DOHH2 (cell line): ENCODE data around the gene TAS2R19.

Experiments used
- H3F3A ChIP-seq: fragments of 200-600 bp; sonication (generic), shearing (Covaris generic); 2 replicates; pipeline ENCODE4 v1.6.0; 2016; ENCODE audit warnings: antibody characterized with exemption, mild to moderate bottlenecking; ENCODE audit not compliant: control insufficient read depth, insufficient read depth
- H3K27ac ChIP-seq: fragments of 200-600 bp; sonication (generic); 2 replicates; pipeline ENCODE4 v1.5.1; 2014; ENCODE audit warnings: low read depth, mild to moderate bottlenecking, low read length, moderate library complexity
- H3K27me3 ChIP-seq: fragments of 200-600 bp; sonication (generic); 2 replicates; pipeline ENCODE4 v1.6.1; 2014; ENCODE audit warnings: mild to moderate bottlenecking, low read length, mixed read lengths; ENCODE audit not compliant: control insufficient read depth
- H3K36me3 ChIP-seq: fragments of 200-600 bp; sonication (generic); 2 replicates; pipeline ENCODE4 v1.6.1; 2014; ENCODE audit warnings: mild to moderate bottlenecking, low read length, moderate library complexity, mixed read lengths; ENCODE audit not compliant: control insufficient read depth
- H3K4me1 ChIP-seq: fragments of 200-600 bp; sonication (generic); 2 replicates; pipeline ENCODE4 v1.6.1; 2014; ENCODE audit warnings: mild to moderate bottlenecking, low read length, mixed read lengths; ENCODE audit not compliant: control insufficient read depth
- H3K4me2 ChIP-seq: fragments of 200-600 bp; sonication (generic); 2 replicates; pipeline ENCODE4 v1.6.0; 2014; ENCODE audit warnings: mild to moderate bottlenecking, low read length, moderate library complexity
- H3K4me3 ChIP-seq: fragments of 200-600 bp; sonication (generic); 2 replicates; pipeline ENCODE4 v1.5.1; 2014; ENCODE audit warnings: mild to moderate bottlenecking, low read length, mixed read lengths
- H3K79me2 ChIP-seq: fragments of 200-600 bp; sonication (generic); 2 replicates; pipeline ENCODE4 v1.6.1; 2014; ENCODE audit warnings: mild to moderate bottlenecking, low read length, mixed read lengths; ENCODE audit not compliant: control insufficient read depth
- H3K9me2 ChIP-seq: fragments of 200-600 bp; sonication (generic); replicated peaks from 2 replicates; pipeline ENCODE4 v1.6.1; 2014; ENCODE audit warnings: mild to moderate bottlenecking, low read length, mixed read lengths; ENCODE audit not compliant: control insufficient read depth
- H3K9me3 ChIP-seq: fragments of 200-600 bp; sonication (generic); 2 replicates; pipeline ENCODE4 v1.6.1; 2014; ENCODE audit warnings: antibody characterized with exemption, low read length, mixed read lengths; ENCODE audit not compliant: control insufficient read depth, insufficient read depth
- H4K20me1 ChIP-seq: fragments of 200-600 bp; sonication (generic); 2 replicates; pipeline ENCODE4 v1.6.0; 2014; ENCODE audit warnings: low read depth, mild to moderate bottlenecking, antibody characterized with exemption, low read length, moderate library complexity; ENCODE audit not compliant: control insufficient read depth, insufficient read depth
- EZH2phosphoT487 ChIP-seq: fragments of 200-600 bp; sonication (generic); IDR thresholded peaks from 2 replicates; pipeline ENCODE4 v1.6.1; 2017; ENCODE audit warnings: borderline replicate concordance, mild to moderate bottlenecking, antibody characterized with exemption, low read length, moderate library complexity, mixed read lengths
- TF ChIP-seq, protein P1 (sequence below): fragments of 200-600 bp; sonication (generic); IDR thresholded peaks from one replicate; pipeline ENCODE4 v1.5.1; 2014; ENCODE audit warnings: antibody characterized with exemption, mild to moderate bottlenecking, low read depth, low read length; ENCODE audit not compliant: poor library complexity, severe bottlenecking

The TAS2R19 gene

DNA sequence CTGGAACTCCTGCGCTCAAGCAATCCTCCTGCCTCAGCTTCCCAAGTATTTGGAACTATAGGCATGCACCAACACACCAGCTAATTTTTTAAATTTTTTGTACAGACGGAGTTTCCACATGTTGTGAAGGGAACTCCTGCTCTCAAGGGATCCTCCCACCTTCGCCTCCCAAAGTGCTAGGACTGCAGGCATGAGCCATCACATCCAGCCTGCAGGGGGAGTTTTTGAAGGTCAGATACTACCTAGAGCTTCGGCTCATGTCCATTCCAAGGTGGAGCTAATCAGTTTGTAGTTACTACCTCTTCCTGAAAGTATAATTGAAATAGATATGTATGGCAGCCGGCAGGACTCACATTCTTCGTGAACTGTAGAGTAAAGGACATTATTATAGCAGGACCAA lies 3.7 kb upstream of the TAS2R19 start:
- H3K36me3 ChIP-seq, result no peaks in the 10 kb centered on the region
- no peaks in the 10 kb centered on the region for H3K4me1 ChIP-seq
- no peaks in the 10 kb centered on the region for H4K20me1 ChIP-seq
- no peaks in the 10 kb centered on the region for H3K9me2 ChIP-seq
- no peak for TF ChIP-seq EZH2phosphoT487
- TF ChIP-seq, protein P1, sequence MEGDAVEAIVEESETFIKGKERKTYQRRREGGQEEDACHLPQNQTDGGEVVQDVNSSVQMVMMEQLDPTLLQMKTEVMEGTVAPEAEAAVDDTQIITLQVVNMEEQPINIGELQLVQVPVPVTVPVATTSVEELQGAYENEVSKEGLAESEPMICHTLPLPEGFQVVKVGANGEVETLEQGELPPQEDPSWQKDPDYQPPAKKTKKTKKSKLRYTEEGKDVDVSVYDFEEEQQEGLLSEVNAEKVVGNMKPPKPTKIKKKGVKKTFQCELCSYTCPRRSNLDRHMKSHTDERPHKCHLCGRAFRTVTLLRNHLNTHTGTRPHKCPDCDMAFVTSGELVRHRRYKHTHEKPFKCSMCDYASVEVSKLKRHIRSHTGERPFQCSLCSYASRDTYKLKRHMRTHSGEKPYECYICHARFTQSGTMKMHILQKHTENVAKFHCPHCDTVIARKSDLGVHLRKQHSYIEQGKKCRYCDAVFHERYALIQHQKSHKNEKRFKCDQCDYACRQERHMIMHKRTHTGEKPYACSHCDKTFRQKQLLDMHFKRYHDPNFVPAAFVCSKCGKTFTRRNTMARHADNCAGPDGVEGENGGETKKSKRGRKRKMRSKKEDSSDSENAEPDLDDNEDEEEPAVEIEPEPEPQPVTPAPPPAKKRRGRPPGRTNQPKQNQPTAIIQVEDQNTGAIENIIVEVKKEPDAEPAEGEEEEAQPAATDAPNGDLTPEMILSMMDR, result no peak
- no peaks in the 10 kb centered on the region for H3K9me3 ChIP-seq
- H3K27ac ChIP-seq, result no peak overlapping the region
- no peaks in the 10 kb centered on the region for H3F3A ChIP-seq
- no peaks in the 10 kb centered on the region for H3K79me2 ChIP-seq
- H3K4me3 ChIP-seq, result no peak overlapping the region
- no peak overlapping the region for H3K4me2 ChIP-seq
- no peaks in the 10 kb centered on the region for H3K27me3 ChIP-seq

DNA sequence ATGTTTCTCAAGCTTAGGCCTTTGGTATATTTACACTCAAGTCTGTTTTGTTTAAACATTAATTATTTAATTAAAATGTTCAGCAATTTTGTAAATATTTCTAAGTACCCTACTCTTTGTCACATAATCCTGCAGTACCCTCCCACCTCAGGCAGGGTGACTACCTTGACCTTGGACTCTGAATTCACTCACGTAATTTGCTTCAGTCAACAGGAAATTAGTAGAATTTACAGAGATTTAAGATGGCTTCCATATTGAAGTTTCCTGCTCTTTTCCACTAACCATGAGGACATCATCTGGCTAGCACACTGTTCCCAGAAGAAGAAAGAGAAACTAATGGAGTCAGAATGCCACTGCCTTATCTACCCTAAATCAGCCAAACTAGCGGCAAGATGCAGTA lies 967 bp upstream of the TAS2R19 start:
- Histone ChIP-seq H3K4me2 (no peak overlapping the region), H3K27me3 (no peaks in the 10 kb centered on the region), H4K20me1 (no peaks in the 10 kb centered on the region), H3K4me1 (no peaks in the 10 kb centered on the region), H3K79me2 (no peaks in the 10 kb centered on the region), H3K9me3 (no peaks in the 10 kb centered on the region), H3K27ac (no peak overlapping the region), H3K4me3 (no peak overlapping the region), H3F3A (no peaks in the 10 kb centered on the region), H3K36me3 (no peaks in the 10 kb centered on the region), H3K9me2 (no peaks in the 10 kb centered on the region)
- TF ChIP-seq, protein P1, result no peak
- no peak for TF ChIP-seq EZH2phosphoT487

DNA sequence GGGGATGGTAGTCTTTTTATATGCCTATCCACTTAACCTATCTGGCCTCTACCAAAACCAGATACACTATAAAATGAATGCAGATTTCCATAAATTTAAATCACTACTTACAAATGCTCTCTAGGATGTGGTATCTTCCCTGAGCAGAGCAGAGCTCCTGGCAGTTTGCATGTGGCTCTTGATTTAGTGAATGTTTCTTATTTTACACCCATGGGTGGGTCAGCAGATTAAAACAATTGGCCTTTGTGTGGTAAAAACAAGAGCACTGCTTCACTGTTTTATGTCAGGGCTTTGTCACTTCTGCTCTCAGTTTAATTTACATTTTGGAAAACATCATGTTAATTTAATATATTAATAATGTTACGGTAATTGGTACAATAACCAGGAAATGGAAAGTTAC lies 5.5 kb downstream of the TAS2R19 start:
- Histone ChIP-seq H3K9me3 (no peaks in the 10 kb centered on the region), H3K27me3 (no peaks in the 10 kb centered on the region), H3K36me3 (no peaks in the 10 kb centered on the region), H3K4me2 (no peak overlapping the region), H4K20me1 (no peaks in the 10 kb centered on the region), H3K79me2 (no peaks in the 10 kb centered on the region), H3F3A (no peaks in the 10 kb centered on the region), H3K4me3 (no peak overlapping the region), H3K4me1 (no peaks in the 10 kb centered on the region), H3K27ac (no peak overlapping the region), H3K9me2 (no peaks in the 10 kb centered on the region)
- TF ChIP-seq, protein P1, result no peak
